ENCODE data around the gene CYSRT1. TPM values are rescaled to one million over a fixed set of nuclear protein-coding genes. Genes with fewer than 3 reads are reported as not detected.
A peak's percentile ranks its signal among the peaks of the same experiment; 100 is the strongest.

Gene CYSRT1
- total RNA-seq, 1 donor from 2014 or later, result 0.17 TPM

DNA sequence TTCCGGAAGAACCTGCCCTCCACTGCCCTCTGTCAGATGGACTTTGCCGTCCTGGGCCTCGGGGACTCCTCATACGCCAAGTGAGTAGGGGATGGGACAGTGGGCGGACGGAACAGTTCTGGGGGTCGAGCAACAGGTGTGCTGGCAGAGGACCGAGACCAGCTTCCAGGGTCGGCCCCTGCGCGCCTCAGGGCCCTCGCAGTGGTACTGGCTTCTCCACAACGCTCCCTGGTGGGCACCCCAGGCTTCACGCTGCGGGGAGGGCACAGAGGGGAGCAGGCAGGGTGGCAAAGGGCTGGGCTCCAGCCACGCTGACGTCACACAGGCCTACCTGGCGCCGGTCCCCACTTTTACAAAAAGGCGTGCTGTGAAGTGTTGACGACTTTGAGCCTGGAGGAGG is 12.5 kb upstream of the CYSRT1 start:
- no peak for DNase-seq (ENCODE audit: low read depth)
- H3K4me3 ChIP-seq (ENCODE audit: low read depth, low read length), result no peak overlapping the region
- TF ChIP-seq, protein P1, sequence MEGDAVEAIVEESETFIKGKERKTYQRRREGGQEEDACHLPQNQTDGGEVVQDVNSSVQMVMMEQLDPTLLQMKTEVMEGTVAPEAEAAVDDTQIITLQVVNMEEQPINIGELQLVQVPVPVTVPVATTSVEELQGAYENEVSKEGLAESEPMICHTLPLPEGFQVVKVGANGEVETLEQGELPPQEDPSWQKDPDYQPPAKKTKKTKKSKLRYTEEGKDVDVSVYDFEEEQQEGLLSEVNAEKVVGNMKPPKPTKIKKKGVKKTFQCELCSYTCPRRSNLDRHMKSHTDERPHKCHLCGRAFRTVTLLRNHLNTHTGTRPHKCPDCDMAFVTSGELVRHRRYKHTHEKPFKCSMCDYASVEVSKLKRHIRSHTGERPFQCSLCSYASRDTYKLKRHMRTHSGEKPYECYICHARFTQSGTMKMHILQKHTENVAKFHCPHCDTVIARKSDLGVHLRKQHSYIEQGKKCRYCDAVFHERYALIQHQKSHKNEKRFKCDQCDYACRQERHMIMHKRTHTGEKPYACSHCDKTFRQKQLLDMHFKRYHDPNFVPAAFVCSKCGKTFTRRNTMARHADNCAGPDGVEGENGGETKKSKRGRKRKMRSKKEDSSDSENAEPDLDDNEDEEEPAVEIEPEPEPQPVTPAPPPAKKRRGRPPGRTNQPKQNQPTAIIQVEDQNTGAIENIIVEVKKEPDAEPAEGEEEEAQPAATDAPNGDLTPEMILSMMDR (conservative IDR thresholded peaks at IDR 0.05; ENCODE audit: low read depth, low read length), result peak; percentile 11

DNA sequence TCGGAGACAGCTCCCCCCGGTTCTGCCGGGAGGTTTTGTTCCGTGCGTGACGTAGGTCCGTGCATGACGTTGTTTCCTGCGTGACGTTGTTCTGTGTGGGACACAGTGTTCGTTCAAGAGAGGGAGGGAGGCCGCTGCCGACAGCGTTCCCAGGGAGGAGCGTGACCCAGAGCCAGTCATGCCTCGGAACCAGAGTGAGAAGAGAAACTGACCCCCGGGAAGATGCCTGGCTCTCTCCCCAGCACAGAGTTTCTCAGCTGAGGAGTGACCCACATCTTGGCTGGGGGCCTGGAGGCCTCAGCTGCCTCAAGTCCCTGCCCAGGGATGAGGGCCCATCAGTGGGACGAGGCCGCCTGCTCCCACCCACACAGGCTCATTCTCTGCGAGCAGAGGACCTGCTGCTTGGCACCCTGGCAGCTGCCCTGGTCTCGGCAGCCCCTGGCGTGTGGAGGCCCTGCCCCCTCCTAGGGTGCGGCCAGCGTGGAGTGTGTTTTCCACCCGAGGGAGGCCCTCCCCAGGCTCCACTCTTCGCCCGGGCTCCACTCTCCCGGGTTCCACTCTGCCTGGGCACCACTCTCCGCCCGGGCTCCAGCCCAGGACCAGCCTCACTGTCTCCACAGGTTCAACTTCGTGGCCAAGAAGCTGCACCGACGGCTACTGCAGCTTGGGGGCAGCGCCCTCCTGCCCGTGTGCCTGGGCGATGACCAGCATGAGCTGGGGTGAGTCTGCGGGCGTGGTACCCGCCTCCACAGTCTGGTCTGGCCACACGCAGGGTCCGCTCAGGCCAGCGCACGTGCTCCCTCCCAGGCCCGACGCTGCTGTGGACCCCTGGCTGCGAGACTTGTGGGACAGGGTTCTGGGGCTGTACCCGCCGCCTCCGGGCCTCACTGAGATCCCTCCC is 11.6 kb upstream of the CYSRT1 start:
- DNase-seq (ENCODE audit: low read depth), result no peak
- no peak overlapping the region for H3K4me3 ChIP-seq (ENCODE audit: low read depth, low read length)
- TF ChIP-seq, protein P1 (conservative IDR thresholded peaks at IDR 0.05; ENCODE audit: low read depth, low read length), result peak; percentile 33

DNA sequence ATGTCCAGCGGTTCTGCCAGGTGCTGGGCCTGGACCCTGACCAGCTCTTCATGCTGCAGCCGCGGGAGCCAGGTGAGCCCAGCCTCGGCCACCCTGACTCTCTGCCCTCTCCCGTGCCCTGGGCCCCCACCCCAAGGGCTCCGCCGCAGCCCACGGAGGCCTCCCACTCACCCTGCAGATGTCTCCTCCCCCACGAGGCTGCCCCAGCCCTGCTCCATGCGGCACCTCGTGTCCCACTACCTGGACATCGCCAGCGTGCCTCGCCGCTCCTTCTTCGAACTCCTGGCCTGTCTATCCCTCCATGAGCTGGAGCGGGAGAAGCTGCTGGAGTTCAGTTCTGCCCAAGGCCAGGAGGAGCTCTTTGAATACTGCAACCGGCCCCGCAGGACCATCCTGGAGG is 10.4 kb upstream of the CYSRT1 start:
- DNase-seq (ENCODE audit: low read depth), result no peak
- TF ChIP-seq, protein P1 (conservative IDR thresholded peaks at IDR 0.05; ENCODE audit: low read depth, low read length), result no peak
- H3K4me3 ChIP-seq (ENCODE audit: low read depth, low read length), result no peak overlapping the region

DNA sequence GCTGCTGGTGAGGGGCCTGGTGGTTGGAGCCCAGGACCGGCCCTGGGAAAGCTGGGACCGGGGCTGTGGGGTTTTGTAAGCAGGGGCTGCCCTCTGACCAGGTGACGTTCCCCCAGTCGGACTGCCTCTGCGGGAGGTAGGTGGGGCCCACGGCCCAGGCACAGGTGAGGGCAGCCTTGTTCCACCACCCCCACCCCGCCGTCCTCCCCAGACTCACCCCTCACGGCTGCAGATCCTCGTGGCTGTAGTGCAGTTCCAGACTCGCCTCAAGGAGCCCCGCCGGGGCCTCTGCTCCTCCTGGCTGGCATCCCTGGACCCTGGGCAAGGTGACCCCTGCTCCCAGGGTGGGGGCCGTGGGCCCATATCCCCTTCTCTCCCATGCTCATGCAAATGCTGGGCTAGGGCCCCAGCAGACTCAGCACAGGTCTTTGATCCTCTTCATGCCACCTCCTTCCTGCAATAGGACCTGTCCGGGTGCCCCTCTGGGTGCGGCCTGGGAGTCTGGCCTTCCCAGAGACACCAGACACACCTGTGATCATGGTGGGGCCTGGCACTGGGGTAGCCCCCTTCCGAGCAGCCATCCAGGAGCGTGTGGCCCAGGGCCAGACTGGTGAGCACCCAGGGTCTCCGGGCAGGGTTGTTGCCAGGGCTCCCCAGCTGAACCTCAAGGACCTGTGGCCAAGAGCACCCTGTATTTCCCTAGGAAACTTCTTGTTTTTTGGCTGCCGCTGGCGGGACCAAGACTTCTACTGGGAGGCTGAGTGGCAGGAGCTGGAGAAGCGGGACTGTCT is 9.6 kb upstream of the CYSRT1 start:
- DNase-seq (ENCODE audit: low read depth), result no peak
- H3K4me3 ChIP-seq (ENCODE audit: low read depth, low read length), result no peak overlapping the region
- TF ChIP-seq, protein P1 (conservative IDR thresholded peaks at IDR 0.05; ENCODE audit: low read depth, low read length), result no peak

DNA sequence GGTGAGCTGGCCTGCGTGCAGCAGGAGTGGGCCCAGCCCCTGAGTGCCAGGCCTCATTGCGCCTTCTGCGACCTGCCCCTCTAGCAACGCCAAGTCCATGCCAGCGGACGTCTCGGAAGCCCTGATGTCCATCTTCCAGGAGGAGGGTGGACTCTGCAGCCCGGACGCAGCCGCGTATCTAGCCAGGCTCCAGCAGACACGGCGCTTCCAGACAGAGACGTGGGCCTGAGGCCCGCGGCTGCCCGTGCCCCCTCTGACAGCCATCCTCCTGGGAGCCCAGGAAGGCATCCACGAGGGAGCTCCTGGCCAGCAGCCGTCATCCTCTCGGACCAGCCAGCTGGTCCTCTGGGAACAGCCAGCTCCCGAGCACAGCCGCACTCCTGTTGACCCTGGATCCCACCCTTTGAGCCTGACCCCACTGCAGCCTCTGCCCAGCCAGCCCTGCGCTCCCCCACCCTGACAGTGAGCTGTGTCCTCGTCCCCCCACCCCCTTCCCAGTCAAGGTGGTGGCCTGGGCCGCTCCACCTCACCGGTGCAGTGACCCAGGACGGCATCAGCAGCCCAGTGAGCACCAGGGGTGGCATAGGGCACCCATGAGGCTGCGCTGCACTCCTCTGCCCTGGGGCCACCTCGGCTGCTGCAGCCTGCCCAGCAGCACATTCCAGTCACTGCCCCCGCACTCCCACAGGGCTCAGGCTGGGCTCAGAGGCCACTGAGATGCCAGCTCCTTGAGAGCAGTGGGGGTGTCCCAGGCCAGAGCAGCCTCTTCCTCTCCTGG is 8.6 kb upstream of the CYSRT1 start:
- H3K4me3 ChIP-seq (ENCODE audit: low read depth, low read length), result no peak overlapping the region
- DNase-seq (ENCODE audit: low read depth), result no peak
- TF ChIP-seq, protein P1 (conservative IDR thresholded peaks at IDR 0.05; ENCODE audit: low read depth, low read length), result no peak

DNA sequence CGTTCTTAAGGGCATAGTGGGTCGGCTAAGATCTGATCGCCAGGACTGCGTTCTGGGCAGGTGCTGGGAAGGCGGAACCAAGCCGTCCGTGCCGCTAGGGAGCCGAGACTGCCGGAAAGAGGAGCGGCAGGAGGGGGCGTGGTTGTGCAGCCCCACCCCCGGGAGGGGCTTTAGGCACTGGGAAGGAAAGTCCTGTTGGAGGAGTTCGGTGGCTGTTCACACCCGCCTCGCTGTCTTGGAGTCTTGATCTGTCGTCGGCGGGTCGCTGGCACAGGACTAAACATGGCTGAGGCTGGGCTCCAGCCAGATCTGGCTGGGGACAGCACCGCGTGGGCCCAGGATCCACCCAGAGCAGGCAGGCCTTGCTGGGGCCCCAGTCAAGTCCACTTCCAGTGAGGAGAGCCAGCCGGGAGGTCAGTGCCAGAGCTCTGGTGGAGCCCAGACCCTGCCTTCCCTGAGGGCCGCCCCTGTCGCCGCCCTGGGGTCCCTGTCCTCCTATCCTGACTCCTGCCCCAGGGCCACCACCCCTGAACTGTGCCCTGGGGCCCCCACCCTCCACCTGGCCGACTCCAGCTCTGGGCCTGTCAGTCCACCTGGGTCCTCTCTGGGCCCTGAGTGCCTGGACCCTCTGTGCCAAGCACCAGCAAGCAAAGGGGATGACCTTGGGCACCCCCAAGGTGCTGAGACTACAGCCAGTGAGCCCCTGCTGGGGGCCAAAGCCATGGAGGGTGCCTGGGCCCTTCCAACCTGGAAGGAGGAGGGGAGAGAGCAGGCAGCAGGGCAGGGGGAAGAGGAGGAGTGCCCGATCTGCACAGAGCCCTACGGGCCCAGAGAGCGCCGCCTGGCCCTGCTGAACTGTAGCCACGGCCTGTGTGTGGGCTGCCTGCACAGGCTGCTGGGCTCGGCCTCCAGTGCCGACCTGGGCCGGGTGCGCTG is 7.4 kb upstream of the CYSRT1 start:
- peak overlapping the region; percentile 50 for H3K4me3 ChIP-seq (ENCODE audit: low read depth, low read length)
- TF ChIP-seq, protein P1 (conservative IDR thresholded peaks at IDR 0.05; ENCODE audit: low read depth, low read length), result no peak
- no peak for DNase-seq (ENCODE audit: low read depth)
